IMR-90 (cell line): ENCODE measurements around the gene POR. TPM values are rescaled to one million over a fixed set of nuclear protein-coding genes. Genes with fewer than 3 reads are reported as not detected.

Experiments
- ATAC-seq: fragments of 200-7000 bp; cut with Tn5 transposase; 2 replicates; pipeline ENCODE4 v1.9.1; 2020; ENCODE audit warnings: low read depth, mild to moderate bottlenecking, moderate library complexity
- BruUV-seq: library from RNA; stranded (reverse); fragments of 400-500 nt; replicated peaks from 2 replicates; lab custom pipeline; 2021; lab: Mats Ljungman, UMichigan
- CTCF ChIA-PET: fragments of 300-600 bp; formaldehyde crosslinking; extraction: SDS; loops from one replicate; lab custom pipeline; 2021; ENCODE audit warnings: antibody characterized with exemption; lab: Yijun Ruan, JAX
- POLR2A ChIA-PET: fragments of 300-600 bp; sonication (Branson Sonifier 250); formaldehyde crosslinking; loops from one replicate; lab custom pipeline; 2022; ENCODE audit warnings: antibody characterized with exemption; ENCODE audit not compliant: unreplicated experiment; lab: Charles Lee
- DNase-seq: peaks from one replicate; pipeline ENCODE4 v3.0.0; 2013
- H2AFZ ChIP-seq: replicated peaks from 2 replicates; pipeline ENCODE3; 2013; ENCODE audit warnings: low read length, mild to moderate bottlenecking; ENCODE audit not compliant: poor library complexity
- H2AK5ac ChIP-seq: 2 replicates; pipeline ENCODE4 v1.6.1; 2013; ENCODE audit warnings: low read depth, low read length, inconsistent platforms
- H2AK9ac ChIP-seq: replicated peaks from 2 replicates; pipeline ENCODE3; 2013; ENCODE audit warnings: mild to moderate bottlenecking, low read depth, low read length, moderate library complexity; ENCODE audit not compliant: poor library complexity
- H2BK120ac ChIP-seq: 2 replicates; pipeline ENCODE4 v1.6.1; 2013; ENCODE audit warnings: low read depth, low read length, inconsistent platforms
- H2BK15ac ChIP-seq: 3 replicates; pipeline ENCODE4 v1.6.1; 2013; ENCODE audit warnings: low read depth, low read length, inconsistent platforms
- H2BK20ac ChIP-seq: 2 replicates; pipeline ENCODE4 v1.6.1; 2013; ENCODE audit warnings: low read depth, mild to moderate bottlenecking, inconsistent platforms, low read length, moderate library complexity
- H2BK5ac ChIP-seq: 2 replicates; pipeline ENCODE4 v1.6.1; 2013; ENCODE audit warnings: mild to moderate bottlenecking, low read depth, low read length, inconsistent platforms; ENCODE audit not compliant: poor library complexity, severe bottlenecking
- H3K14ac ChIP-seq: replicated peaks from 2 replicates; pipeline ENCODE4 v1.6.1; 2013; ENCODE audit warnings: low read depth, low read length, inconsistent platforms
- H3K18ac ChIP-seq: 2 replicates; pipeline ENCODE4 v1.6.1; 2013; ENCODE audit warnings: low read depth, low read length, control low read depth
- H3K23ac ChIP-seq: 2 replicates; pipeline ENCODE4 v1.6.1; 2013; ENCODE audit warnings: low read depth, low read length, inconsistent platforms
- H3K27ac ChIP-seq: 2 replicates; pipeline ENCODE4 v1.5.1; 2013; ENCODE audit warnings: mild to moderate bottlenecking, control low read depth, low read length; ENCODE audit not compliant: insufficient read depth
- H3K27me3 ChIP-seq: 2 replicates; pipeline ENCODE4 v1.6.1; 2013; ENCODE audit warnings: low read length; ENCODE audit not compliant: control insufficient read depth, insufficient read depth
- H3K36me3 ChIP-seq: 2 replicates; pipeline ENCODE4 v1.6.1; 2013; ENCODE audit warnings: low read length, mixed read lengths; ENCODE audit not compliant: control insufficient read depth, insufficient read depth
- H3K4ac ChIP-seq: 2 replicates; pipeline ENCODE4 v1.6.1; 2013; ENCODE audit warnings: low read depth, low read length, inconsistent platforms
- H3K4me1 ChIP-seq: 2 replicates; pipeline ENCODE4 v1.6.1; 2013; ENCODE audit warnings: low read length, mixed read lengths; ENCODE audit not compliant: control insufficient read depth, insufficient read depth
- H3K4me2 ChIP-seq: 2 replicates; pipeline ENCODE4 v1.6.1; 2013; ENCODE audit warnings: low read depth, mild to moderate bottlenecking, control low read depth, low read length, moderate library complexity
- H3K4me3 ChIP-seq: 2 replicates; pipeline ENCODE4 v1.5.1; 2013; ENCODE audit warnings: low read depth, mild to moderate bottlenecking, control low read depth, low read length, moderate library complexity; ENCODE audit not compliant: insufficient read depth
- H3K56ac ChIP-seq: 2 replicates; pipeline ENCODE4 v1.6.1; 2013; ENCODE audit warnings: low read length, inconsistent platforms; ENCODE audit not compliant: insufficient read depth; ENCODE audit errors: extremely low read depth
- H3K79me1 ChIP-seq, 2 experiments: 2 replicates each; pipeline ENCODE4 v1.6.1; 2013; ENCODE audit warnings: low read length in 2 of 2, inconsistent platforms in 1 of 2, low read depth in 1 of 2
- H3K9ac ChIP-seq: 2 replicates; pipeline ENCODE4 v1.6.1; 2013; ENCODE audit warnings: low read depth, low read length, control low read depth
- H3K9me1 ChIP-seq: 2 replicates; pipeline ENCODE4 v1.6.1; 2013; ENCODE audit warnings: low read length, inconsistent platforms; ENCODE audit not compliant: insufficient read depth
- H3K9me3 ChIP-seq: 2 replicates; pipeline ENCODE4 v1.6.1; 2013; ENCODE audit warnings: low read length; ENCODE audit not compliant: control insufficient read depth, insufficient read depth
- H4K20me1 ChIP-seq: 2 replicates; pipeline ENCODE4 v1.6.1; 2013; ENCODE audit warnings: low read length, inconsistent platforms; ENCODE audit not compliant: insufficient read depth
- H4K5ac ChIP-seq: 2 replicates; pipeline ENCODE4 v1.6.1; 2013; ENCODE audit warnings: mild to moderate bottlenecking, low read depth, low read length, control low read depth
- H4K8ac ChIP-seq, 2 experiments: 2 replicates each; pipeline ENCODE4 v1.6.1; 2013; ENCODE audit warnings: low read depth in 2 of 2, low read length in 2 of 2, control low read depth in 1 of 2, inconsistent platforms in 1 of 2
- H4K91ac ChIP-seq: 2 replicates; pipeline ENCODE4 v1.6.1; 2013; ENCODE audit warnings: low read depth, low read length, inconsistent platforms; ENCODE audit not compliant: insufficient read depth
- CEBPB ChIP-seq: IDR thresholded peaks from 2 replicates; pipeline ENCODE4 v1.6.1; 2012; ENCODE audit warnings: low read depth, low read length, improper control_type of control experiment
- CHD1 ChIP-seq: IDR thresholded peaks from 2 replicates; pipeline ENCODE4 v1.6.1; 2012; ENCODE audit warnings: low read depth, low read length, improper control_type of control experiment
- ELK1 ChIP-seq: fragments of 150-350 bp; IDR thresholded peaks from 2 replicates; pipeline ENCODE4 v1.6.1; 2016; ENCODE audit warnings: low read depth, mild to moderate bottlenecking, low read length, moderate library complexity, borderline replicate concordance
- FOS ChIP-seq: fragments of 150-350 bp; IDR thresholded peaks from 2 replicates; pipeline ENCODE4 v1.6.1; 2016; ENCODE audit warnings: low read depth, low read length
- MAFK ChIP-seq: IDR thresholded peaks from 2 replicates; pipeline ENCODE4 v1.6.1; 2012; ENCODE audit warnings: low read depth, low read length, improper control_type of control experiment
- MAZ ChIP-seq: IDR thresholded peaks from 2 replicates; pipeline ENCODE4 v1.6.1; 2012; ENCODE audit warnings: low read depth, mild to moderate bottlenecking, low read length, improper control_type of control experiment, moderate library complexity, borderline replicate concordance
- MXI1 ChIP-seq: IDR thresholded peaks from 2 replicates; pipeline ENCODE4 v1.6.1; 2012; ENCODE audit warnings: low read depth, mild to moderate bottlenecking, low read length, moderate library complexity, borderline replicate concordance
- NFE2L2 ChIP-seq: fragments of 150-350 bp; IDR thresholded peaks from 2 replicates; pipeline ENCODE4 v1.6.1; 2016; ENCODE audit warnings: low read depth, mild to moderate bottlenecking, low read length
- POLR2A ChIP-seq: IDR thresholded peaks from 2 replicates; pipeline ENCODE4 v1.6.1; 2012; ENCODE audit warnings: mild to moderate bottlenecking, low read depth, low read length
- RAD21 ChIP-seq: IDR thresholded peaks from 2 replicates; pipeline ENCODE4 v1.6.1; 2012; ENCODE audit warnings: low read length, improper control_type of control experiment
- RCOR1 ChIP-seq: IDR thresholded peaks from 2 replicates; pipeline ENCODE4 v1.6.1; 2012; ENCODE audit warnings: mild to moderate bottlenecking, low read length, improper control_type of control experiment; ENCODE audit not compliant: insufficient replicate concordance
- RFX5 ChIP-seq: IDR thresholded peaks from 2 replicates; pipeline ENCODE4 v1.8.0; 2012; ENCODE audit warnings: low read depth, mild to moderate bottlenecking, low read length, moderate library complexity
- SMC3 ChIP-seq: fragments of 150-350 bp; IDR thresholded peaks from 2 replicates; pipeline ENCODE4 v1.6.1; 2016; ENCODE audit warnings: low read depth, mild to moderate bottlenecking, antibody characterized with exemption, low read length, moderate library complexity
- USF2 ChIP-seq: fragments of 150-350 bp; IDR thresholded peaks from 2 replicates; pipeline ENCODE4 v1.6.1; 2017; ENCODE audit warnings: mild to moderate bottlenecking, antibody characterized with exemption, low read length, low read depth
- WGBS, 2 experiments: methylation state at CpG; one replicate each; pipeline versions ENCODE4 v1.1.5 to v1.1.7; 2013; ENCODE audit warnings: missing lambda C conversion rate in 2 of 2; ENCODE audit not compliant: insufficient read length in 1 of 2; ENCODE audit errors: extremely low coverage in 2 of 2; 5-methylcytosine and 5-hydroxymethylcytosine counted together
- dilution Hi-C: fragments of 300-500 bp; cut with HindIII; formaldehyde crosslinking; loops from one replicate; pipeline ENCODE4 v1.14.3; 2018; ENCODE audit warnings: low sequenced_read_pairs; ENCODE audit not compliant: unreplicated experiment
- in situ Hi-C: fragments of 300-500 bp; cut with MboI; formaldehyde crosslinking; loops from 3 replicates; pipeline ENCODE4 v1.14.3; 2019; ENCODE audit warnings: low sequenced_read_pairs, inconsistent platforms, mixed read lengths
- intact Hi-C: fragments of 100-400 bp; cut with micrococcal nuclease; formaldehyde crosslinking; loops from 2 replicates; pipeline ENCODE4 v1.10.0; 2022
- polyA plus RNA-seq, 3 experiments: library from polyadenylated mRNA; depleted of rRNA; stranded (reverse); fragments of >200 nt; gene quantifications; 2 replicates each; pipeline ENCODE4 v1.2.3, GENCODE V29; 2012; ENCODE audit warnings: low replicate concordance in 1 of 3
- total RNA-seq: library from RNA; depleted of rRNA; stranded (reverse); fragments of >200 nt; gene quantifications from 2 replicates; pipeline ENCODE4 v1.2.3, GENCODE V29; 2012
- TF ChIP-seq, protein P1 (sequence below): conservative IDR thresholded peaks from 2 replicates; pipeline ENCODE4 v1.5.1; 2012; ENCODE audit warnings: mild to moderate bottlenecking, low read depth, low read length, improper control_type of control experiment

Gene POR
- total and polyA plus RNA-seq, 2 of the 4 experiments (the other 2 are of a cell fraction), result 25.5 to 42.2 TPM

DNA sequence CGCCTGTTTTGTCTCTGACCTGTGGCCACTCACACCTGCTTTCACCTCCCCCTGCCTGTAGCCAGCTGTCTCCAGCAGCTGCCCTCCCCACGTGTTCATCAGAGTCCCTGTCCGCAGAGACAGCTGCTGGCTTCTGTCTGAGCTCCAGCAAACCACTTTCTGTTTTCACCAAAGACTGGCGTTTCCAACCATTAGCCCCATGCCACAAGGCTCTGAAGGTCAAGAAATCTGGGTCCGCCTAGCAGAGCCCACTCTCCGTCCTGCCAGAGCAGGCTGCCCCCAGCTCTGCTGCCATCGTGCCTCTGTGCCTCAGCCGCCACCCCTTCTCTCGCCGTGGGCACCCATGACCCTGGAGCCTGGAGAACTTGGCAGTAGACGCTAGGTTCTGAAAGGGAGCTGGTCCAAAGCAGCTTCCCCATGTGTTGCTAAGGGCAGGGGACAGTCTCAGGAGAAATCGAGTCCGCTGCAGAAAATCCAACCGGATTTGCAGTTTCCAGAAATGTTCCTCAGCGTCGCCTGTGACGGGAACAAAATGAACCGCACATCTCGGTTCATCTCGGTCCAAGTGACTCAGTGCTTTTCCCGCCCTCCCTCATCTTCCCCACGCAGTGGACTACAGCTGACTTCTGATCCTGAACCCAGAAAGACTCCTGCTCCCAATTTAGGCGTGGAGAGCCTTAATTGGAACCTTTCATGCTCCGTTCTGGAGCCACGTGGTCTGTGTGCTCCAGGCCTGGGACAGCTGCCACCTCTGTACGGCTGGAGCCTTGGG, 51.4 kb downstream of the POR start:
- no peak overlapping the region for H4K91ac ChIP-seq
- no peaks in the 10 kb centered on the region for H4K20me1 ChIP-seq
- in situ Hi-C loops, result no loop called here
- 0 out of 4 replicates have a peak overlapping the region, but pooled peaks of 1 of the 2 experiments have one; percentile 25 for H4K8ac ChIP-seq
- no peak overlapping the region for H2BK20ac ChIP-seq
- 78% methylated on average over 15 of the region's 26 CpGs; no CpG with 5 or more reads in 1 of the 2 experiments for WGBS, 2 experiments
- H3K27me3 ChIP-seq, result no peaks in the 10 kb centered on the region
- H4K5ac ChIP-seq, result no peak overlapping the region
- ATAC-seq, result no peak
- no peak overlapping the region for H3K27ac ChIP-seq
- no peak overlapping the region for H2BK5ac ChIP-seq
- POLR2A ChIA-PET, result no interaction called here
- peaks cover 6 to 48% of the 10 kb centered on the region in 2 experiments for H3K79me1 ChIP-seq
- DNase-seq, result no peak
- H2AK5ac ChIP-seq, result no peak overlapping the region
- no peak overlapping the region for H3K23ac ChIP-seq
- H3K4ac ChIP-seq, result no peak overlapping the region; the same call in 1 of the 2 replicates
- no peak overlapping the region for H3K56ac ChIP-seq
- peaks cover 9% of the 10 kb centered on the region; the same call in 1 of the 2 replicates for H3K36me3 ChIP-seq
- no peak overlapping the region for H3K18ac ChIP-seq
- H3K9me1 ChIP-seq, result peaks cover 18% of the 10 kb centered on the region
- no peak overlapping the region for H2AFZ ChIP-seq
- H3K9ac ChIP-seq, result no peak overlapping the region
- no peak overlapping the region for H3K4me2 ChIP-seq
- intact Hi-C loops, result loop anchor here (10.0 kb wide), 1 partner anchor 52 kb away; the partner anchor contains the start of gene POR
- H3K9me3 ChIP-seq, result no peaks in the 10 kb centered on the region
- BruUV-seq, result no TSS peak
- peak overlapping the region; percentile 39 for H2AK9ac ChIP-seq
- H2BK15ac ChIP-seq, result no peak overlapping the region
- H3K4me1 ChIP-seq, result peaks cover 15% of the 10 kb centered on the region
- dilution Hi-C loops, result no loop called here
- no peak overlapping the region for H3K14ac ChIP-seq
- CTCF ChIA-PET, result no interaction called here
- no peak overlapping the region for H3K4me3 ChIP-seq
- H2BK120ac ChIP-seq, result no peak overlapping the region
- TF ChIP-seq ELK1 (no peak), RFX5 (no peak), MAFK (no peak), RCOR1 (no peak), FOS (no peak), POLR2A (no peak), MAZ (no peak), MXI1 (no peak), RAD21 (no peak), USF2 (no peak), NFE2L2 (no peak), CEBPB (no peak), CHD1 (no peak), SMC3 (no peak)
- TF ChIP-seq, protein P1, sequence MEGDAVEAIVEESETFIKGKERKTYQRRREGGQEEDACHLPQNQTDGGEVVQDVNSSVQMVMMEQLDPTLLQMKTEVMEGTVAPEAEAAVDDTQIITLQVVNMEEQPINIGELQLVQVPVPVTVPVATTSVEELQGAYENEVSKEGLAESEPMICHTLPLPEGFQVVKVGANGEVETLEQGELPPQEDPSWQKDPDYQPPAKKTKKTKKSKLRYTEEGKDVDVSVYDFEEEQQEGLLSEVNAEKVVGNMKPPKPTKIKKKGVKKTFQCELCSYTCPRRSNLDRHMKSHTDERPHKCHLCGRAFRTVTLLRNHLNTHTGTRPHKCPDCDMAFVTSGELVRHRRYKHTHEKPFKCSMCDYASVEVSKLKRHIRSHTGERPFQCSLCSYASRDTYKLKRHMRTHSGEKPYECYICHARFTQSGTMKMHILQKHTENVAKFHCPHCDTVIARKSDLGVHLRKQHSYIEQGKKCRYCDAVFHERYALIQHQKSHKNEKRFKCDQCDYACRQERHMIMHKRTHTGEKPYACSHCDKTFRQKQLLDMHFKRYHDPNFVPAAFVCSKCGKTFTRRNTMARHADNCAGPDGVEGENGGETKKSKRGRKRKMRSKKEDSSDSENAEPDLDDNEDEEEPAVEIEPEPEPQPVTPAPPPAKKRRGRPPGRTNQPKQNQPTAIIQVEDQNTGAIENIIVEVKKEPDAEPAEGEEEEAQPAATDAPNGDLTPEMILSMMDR, result no peak
